Measurements from ENCODE around the gene SOX18.

SOX18 gene

DNA sequence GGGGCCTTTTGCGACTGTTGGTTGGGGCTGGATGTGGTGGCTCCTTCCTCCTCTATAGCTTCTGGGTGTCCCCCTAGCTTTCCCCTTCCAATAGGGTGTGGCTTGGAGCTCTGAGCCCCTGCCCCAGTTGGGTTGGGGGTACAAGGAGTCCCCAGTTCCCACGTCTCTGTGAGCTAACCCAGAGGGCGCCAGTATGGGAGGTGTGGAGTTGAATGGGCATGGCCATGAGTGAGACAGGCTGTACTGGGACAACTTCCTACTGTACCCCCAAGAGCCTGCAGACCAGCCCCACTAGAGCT, 12.3 kb downstream of the SOX18 start:
- no peak for DNase-seq

- DNase-seq, result no peak
These were observed 12.9 kb downstream of the SOX18 start for GRCh38 chr20:64036346-64037198.

DNA sequence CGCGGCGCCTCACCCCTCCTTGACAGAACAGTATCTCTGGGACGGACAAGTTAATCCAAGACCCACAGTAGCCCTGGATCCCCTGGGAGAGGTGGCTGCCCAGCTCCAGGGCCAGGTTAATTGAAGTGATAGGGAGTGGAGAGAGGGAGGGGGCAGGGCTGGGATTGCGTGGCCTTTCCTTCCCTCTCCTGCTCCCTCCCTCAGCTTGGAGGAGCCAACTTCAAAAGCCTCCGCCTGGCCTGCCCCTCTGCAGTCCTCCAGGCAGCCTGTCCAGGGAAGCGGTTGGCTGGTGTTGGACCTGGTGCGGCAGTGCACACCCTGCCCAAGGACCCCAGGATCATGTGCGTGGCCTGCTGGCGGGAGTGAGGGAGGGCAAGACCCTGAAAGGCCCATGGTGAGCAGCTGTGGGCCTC, 13.5 kb downstream of the SOX18 start, which contains the start of gene C20orf204:
Gene C20orf204, plus strand, starts transcription at position 250 of the 413 bp plus-strand sequence. Its CDS starts 142 bp downstream, at position 392.
- no peak for DNase-seq

GRCh38 chr20:64035066-64035932, 14.1 kb downstream of the SOX18 start:
- DNase-seq, result no peak

DNA sequence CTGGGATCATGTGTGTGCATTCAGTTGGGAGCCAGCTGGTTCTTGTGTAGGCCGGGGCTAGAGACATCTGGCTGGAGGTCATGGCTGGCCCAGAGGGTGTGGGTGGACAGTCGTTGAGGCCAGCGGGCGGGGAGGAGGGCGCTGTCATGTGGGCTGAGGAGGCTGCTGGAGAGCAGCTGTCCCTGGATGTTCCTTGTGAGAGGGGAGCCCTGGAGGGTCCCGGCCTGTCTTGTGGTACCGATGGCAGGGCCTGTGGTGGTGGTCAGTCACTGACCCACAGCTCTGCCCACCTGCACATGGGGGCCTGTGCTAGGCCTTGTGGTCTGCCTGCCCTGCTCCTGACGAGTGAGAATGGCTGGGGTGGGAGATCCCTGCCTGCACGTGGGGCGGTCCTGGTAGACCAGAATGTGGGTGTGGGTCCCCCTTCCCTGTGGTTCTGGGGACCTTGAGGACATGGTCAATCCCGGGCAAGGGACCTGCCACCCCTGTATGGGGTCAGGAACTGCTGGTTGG, 15.4 kb downstream of the SOX18 start:
- DNase-seq, result no peak

DNA sequence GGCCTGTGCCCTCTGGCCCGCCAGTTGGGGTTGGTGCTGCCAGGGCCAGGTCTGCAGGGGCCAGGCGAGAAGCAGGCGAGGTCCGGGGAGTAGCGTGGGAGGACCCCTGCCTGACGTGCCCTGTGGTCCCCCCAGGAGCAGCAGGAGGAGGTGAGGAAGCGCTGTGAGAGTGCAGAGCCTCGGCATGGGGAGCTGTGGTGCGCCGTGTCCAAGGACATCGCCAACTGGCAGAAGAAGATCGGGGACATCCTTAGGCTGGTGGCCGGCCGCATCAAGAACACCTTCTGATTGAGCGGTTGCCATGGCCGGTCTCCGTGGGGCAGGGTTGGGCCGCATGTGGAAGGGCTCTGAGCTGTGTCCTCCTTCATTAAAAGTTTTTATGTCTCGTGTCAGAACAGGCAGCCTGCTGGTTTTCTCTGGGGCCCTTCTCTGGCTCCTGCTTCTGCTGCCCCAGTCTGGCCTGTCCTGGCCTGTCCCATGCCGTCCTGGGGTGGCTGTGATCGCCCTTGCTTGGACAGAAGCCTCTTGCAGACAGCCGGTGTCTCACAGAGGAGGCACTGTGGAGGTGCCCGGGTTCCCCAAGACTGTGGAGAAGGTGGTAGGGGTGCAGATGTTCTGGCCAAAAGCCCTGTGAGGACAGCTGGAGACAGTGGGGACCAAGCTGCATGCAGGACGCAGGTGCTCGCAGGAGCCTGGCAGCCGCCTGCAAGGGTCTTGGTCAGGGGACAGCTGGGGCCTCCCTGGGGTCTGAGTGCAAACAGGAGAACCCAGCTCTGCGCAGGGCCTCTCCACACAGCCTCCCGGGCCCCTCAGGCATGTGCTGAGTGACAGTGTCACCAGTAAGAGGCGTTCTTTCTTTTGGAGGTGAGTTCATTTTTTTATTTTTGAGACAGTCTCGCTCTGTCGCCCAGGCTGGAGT, 16.5 kb downstream of the SOX18 start:
- no peak for DNase-seq

- DNase-seq, result no peak
These were observed 17.6 kb downstream of the SOX18 start for GRCh38 chr20:64031822-64032314.

- DNase-seq, result no peak
These were observed 18.9 kb downstream of the SOX18 start for GRCh38 chr20:64030371-64031134.

GRCh38 chr20:64029293-64030117, 19.9 kb downstream of the SOX18 start:
- DNase-seq, result no peak

- DNase-seq, result no peak
These were observed 21.3 kb downstream of the SOX18 start for GRCh38 chr20:64027981-64028685.

DNA sequence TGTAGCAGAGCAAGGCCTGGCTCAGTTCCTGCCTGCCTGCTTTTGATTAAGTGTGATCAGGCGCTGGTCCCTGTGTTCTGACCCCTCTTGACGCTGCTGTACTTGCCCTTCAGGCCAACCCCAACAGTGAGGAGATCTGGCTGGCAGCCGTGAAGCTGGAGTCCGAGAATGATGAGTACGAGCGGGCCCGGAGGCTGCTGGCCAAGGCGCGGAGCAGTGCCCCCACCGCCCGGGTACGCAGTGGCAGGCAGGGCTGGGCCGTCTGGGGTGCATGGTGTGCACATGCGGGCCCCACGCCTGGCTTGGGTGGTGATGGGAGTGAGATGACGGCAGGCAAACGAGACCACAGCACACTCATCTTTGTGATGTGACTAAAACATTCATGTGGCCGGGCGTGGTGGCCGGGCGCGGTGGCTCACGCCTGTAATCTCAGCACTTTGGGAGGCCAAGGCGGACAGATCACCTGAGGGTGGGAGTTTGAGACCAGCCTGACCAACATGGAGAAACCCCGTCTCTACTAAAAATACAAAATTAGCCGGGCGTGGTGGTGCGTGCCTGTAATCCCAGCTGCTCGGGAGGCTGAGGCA, 23.5 kb downstream of the SOX18 start:
- DNase-seq, result no peak

DNA sequence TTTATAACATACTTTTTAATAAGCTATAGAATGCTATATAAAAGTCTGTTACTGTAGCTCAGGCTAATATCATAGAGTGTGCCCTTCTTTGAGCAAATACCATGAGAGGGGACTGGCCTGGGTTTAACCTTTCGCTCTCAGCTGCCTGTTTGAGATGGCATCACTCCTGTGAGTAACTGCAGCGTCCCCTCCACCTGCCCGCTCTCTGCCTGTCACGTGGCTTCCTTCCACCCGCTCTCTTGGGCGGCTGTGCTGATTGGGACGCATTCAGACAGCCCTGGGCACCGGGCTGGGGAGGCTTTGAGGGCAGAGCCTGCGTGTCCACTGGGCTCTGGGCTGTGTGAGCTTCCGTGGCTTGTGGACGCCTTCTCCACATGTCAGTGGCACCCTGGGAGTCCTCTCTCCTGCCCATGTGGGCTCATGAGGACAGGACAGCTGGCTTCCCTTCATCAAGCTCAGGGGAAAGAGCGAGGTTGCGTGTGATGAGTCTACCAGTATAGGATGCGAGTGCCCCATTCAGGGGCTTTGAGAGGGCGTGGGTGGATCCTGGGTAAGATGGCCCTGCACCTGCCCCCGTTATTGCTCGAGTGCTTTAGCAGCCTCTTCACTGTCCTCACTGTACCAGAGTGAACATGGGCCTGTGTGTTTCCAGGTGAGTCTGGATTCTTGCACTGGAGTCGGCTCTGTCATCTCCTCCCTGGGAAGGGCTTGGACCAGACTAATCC, 24.2 kb downstream of the SOX18 start:
- no peak for DNase-seq

- no peak for DNase-seq
These were observed 25.1 kb downstream of the SOX18 start for GRCh38 chr20:64024141-64024990.

DNA sequence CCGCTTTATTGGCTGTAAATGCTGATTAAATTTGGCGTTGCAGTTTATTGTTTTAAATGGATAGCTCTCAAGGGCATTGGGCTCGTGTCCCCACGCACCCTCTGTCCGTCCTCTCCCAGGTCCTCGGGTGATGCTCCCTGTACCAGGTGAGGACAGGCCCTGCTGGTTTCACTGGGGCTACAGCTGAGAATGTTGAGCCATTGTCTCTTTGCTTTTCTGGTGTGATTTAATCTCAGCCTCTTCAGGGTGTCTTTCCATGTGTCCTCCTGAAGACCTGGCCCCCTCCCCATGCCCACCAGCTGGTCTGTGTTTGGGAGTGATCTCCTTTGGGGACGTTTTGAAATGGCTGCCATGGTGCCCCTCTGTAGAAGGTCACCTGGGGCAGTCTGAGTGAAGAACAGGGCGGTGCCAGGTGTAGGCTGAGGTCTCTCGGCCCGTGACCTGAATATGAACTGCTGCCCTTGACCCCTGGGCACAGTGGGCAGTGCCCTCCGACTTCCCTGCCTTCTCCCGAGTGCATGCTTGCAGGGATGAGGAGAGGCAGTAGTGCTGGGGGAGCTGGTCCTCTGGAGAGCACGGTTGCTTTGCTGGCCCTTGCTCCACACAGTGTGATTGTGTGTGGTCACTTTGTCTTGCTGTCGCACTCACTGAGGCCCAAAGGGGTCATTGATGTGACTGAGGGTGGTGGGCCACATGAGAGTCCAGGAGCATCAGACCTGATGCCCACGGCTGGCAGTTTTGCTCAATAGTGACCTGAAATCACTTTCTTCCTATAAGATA, 25.9 kb downstream of the SOX18 start:
- DNase-seq, result no peak

- DNase-seq, result no peak
These were observed 26.6 kb downstream of the SOX18 start for GRCh38 chr20:64022671-64023360.

Measured in midbrain (tissue), 1 donor.